ENCODE measurements around the gene ADAMTS2. TPM values are rescaled to one million over a fixed set of nuclear protein-coding genes. Genes with fewer than 3 reads are reported as not detected.

The ADAMTS2 gene
- 7.7 and 9.2 TPM in 2 replicates for total RNA-seq (ENCODE audit: low replicate concordance)
- long read RNA-seq, partial matches to known transcripts: 1 of 3 reads
- long read RNA-seq, other reads (novel, unspliced or antisense): 2 of 3 reads

GRCh38 chr5:179345433-179346321, at the start of gene ADAMTS2:
Gene ADAMTS2, minus strand, starts transcription at chr5:179345461. Its CDS starts 133 bp downstream, at chr5:179345328.
- Mint-ChIP-seq H3K4me3 (peak within 1 kb of the TSS; percentile 80), H3K27me3 (peaks cover 73% of the 10 kb centered on the region)

GRCh38 chr5:179393078-179393477, 47.8 kb upstream of the ADAMTS2 start:
- no peaks in the 10 kb centered on the region for H3K27me3 Mint-ChIP-seq
- no peak overlapping the region for H3K27ac Mint-ChIP-seq
- no peak overlapping the region for H3K4me3 Mint-ChIP-seq
- peak; percentile 15 for DNase-seq (ENCODE audit: extremely low spot score, unreplicated experiment)
- TF ChIP-seq CTCF (conservative IDR thresholded peaks at IDR 0.05): no peak
- no peaks in the 10 kb centered on the region for H3K4me1 Mint-ChIP-seq (ENCODE audit: unreplicated experiment)
- no peaks in the 10 kb centered on the region for H3K36me3 Mint-ChIP-seq
- H3K9me3 Mint-ChIP-seq: peaks cover 11% of the 10 kb centered on the region

More at GRCh38 chr5:179345433-179346321, at the start of gene ADAMTS2:
- DNase-seq (ENCODE audit: extremely low spot score, unreplicated experiment): no peak
- Mint-ChIP-seq H3K9me3 (no peaks in the 10 kb centered on the region), H3K4me1 (ENCODE audit: unreplicated experiment) (peaks cover 8% of the 10 kb centered on the region), H3K27ac (no peak within 1 kb of the TSS), H3K36me3 (no peaks in the 10 kb centered on the region)
- TF ChIP-seq CTCF (conservative IDR thresholded peaks at IDR 0.05): no peak

- Mint-ChIP-seq H3K27me3 (no peaks in the 10 kb centered on the region), H3K9me3 (no peaks in the 10 kb centered on the region), H3K4me1 (ENCODE audit: unreplicated experiment) (no peaks in the 10 kb centered on the region), H3K4me3 (no peak overlapping the region), H3K27ac (no peak overlapping the region), H3K36me3 (no peaks in the 10 kb centered on the region)
- TF ChIP-seq CTCF (conservative IDR thresholded peaks at IDR 0.05): no peak
- DNase-seq (ENCODE audit: extremely low spot score, unreplicated experiment): peak; percentile 53
Observed at GRCh38 chr5:179387151-179388110, 42.2 kb upstream of the ADAMTS2 start.

- no peaks in the 10 kb centered on the region for H3K4me1 Mint-ChIP-seq (ENCODE audit: unreplicated experiment)
Observed at GRCh38 chr5:179385914-179386313, 40.7 kb upstream of the ADAMTS2 start.

More at GRCh38 chr5:179385914-179386313, 40.7 kb upstream of the ADAMTS2 start:
- H3K27me3 Mint-ChIP-seq: no peaks in the 10 kb centered on the region
- no peak overlapping the region for H3K4me3 Mint-ChIP-seq
- no peaks in the 10 kb centered on the region for H3K9me3 Mint-ChIP-seq
- peak; percentile 36 for DNase-seq (ENCODE audit: extremely low spot score, unreplicated experiment)
- no peak for TF ChIP-seq CTCF (conservative IDR thresholded peaks at IDR 0.05)
- no peaks in the 10 kb centered on the region for H3K36me3 Mint-ChIP-seq
- no peak overlapping the region for H3K27ac Mint-ChIP-seq
